GM18909 (cell line): ENCODE measurements around the gene LPAR1.

Experiments used
- ATAC-seq: cut with Tn5 transposase; IDR thresholded peaks from one replicate; pipeline ENCODE4 v1.9.1; 2021; ENCODE audit warnings: mild to moderate bottlenecking; ENCODE audit not compliant: unreplicated experiment, poor library complexity

LPAR1 gene

DNA sequence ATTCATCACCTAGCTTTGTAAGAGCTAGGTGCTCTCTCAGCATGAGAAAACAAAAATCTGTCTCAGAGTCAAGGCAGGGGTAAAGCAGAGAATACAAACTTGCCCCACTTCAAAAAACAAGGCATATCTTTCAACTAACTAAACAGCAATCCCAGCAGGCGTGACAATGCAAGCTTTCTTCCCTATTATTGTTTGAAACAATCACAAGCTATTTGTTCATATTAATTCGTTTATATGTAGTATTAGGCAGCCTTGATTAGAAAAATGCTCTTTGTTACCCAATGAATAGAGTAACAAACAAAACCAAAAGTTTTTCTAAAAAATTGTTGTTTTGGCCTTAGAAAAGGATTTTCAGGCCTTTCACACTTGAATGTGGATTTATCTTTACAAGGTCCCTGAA is 71.1 kb downstream of the LPAR1 start:
- ATAC-seq: no peak

DNA sequence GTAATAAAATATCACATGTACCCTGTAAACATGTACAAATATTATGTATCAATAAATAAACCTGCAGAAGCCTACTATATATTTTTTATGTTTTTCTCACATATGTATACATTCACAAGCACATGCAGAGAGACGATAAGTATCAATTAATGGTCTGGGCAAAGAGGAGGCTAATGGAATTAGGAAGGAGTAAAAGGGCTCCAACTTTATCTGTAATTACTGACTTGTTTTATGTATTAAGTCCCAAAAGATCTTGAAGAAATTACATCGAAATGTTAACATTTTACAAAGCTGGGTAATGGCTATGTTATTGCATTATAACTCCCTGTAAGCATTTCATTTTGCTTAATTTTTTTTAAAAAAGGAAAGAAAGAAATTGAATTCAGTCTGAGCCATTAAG is 78.0 kb downstream of the LPAR1 start:
- no peak for ATAC-seq

DNA sequence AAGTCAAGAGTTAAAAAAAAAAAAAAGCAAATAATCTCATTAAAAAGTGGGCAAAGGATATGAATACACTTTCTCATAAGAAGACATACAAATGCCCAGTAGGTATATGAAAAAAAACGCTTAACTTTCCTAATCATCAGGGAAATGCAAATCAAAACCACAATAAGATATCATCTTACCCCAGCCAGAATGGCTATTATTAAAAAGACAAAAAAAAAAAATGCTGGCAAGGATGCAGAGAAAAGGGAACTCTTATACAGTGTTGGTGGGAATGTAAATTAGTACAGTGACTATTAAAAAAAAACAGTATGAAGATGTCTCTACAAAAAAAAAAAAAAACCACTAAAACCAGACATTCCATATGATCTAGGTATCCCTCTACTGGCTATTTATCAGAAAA is 79.4 kb downstream of the LPAR1 start:
- no peak for ATAC-seq

DNA sequence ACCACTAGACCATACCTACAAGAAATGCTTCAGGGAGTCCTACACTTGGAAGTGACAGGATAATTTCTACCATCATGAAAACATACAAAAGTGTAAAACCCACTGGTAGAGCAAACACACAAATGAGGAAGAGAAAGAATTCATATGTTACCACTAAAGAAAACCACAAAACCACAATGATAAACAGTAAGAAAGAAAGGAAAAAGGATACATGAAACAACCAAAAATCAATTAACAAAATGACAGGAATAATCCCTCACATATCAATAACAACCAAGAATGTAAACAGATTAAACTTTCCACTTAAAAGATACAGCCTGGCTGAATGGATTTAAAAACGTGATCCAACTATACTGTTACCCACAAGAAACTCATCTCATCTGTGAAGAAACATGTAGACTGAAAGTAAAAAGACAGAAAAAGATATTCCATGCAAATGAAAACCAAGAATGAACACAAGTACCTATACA is 83.4 kb downstream of the LPAR1 start:
- ATAC-seq: peak; percentile 44

DNA sequence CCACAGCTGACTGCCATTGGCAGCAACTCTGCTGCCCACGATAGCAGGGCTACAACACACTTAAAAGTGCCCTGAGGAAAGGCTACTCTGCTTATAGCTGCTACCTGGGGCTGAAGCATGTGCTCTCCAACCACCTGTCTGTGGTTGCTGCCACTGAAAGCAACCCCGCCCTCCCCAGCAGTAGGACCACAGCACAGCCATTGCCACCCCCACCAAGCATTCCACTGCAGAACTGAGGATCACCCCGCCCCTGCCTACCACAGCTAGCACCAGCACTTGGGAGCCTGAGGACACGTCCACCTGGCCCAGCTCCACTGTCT is 85.8 kb downstream of the LPAR1 start:
- no peak for ATAC-seq

DNA sequence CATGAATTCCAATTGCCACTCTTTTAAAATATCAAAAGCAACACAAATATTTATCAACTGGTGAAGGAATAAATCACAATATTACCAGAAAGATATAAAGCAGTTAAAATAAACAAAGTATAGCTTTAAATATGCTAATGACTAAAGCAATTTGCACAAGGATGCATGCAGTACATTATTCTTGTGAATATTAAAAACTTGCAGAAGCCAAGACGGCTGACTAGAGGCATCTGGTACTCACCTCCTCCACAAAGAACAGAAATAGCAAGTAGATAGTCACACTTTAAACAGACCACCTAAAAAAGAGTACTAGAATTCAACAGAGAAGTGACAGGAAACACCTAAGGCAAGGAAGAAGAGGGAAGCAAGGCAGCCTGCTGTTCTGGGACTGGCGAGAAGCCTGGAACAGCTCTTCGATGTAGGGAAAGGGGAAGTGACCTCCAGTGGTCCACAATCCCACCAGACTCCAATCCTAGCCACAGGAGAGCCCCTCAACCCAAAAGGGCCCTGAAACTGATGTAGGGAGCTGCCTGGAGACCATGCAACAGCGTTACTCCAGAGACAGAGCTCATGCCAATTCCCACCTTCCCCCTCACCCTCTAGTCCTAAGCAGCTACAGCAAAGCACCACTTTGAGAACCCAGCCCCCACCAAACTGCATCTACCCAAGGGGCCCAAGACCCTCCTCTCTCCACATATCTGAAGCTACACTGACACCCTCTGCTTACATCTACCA is 86.3 kb downstream of the LPAR1 start:
- no peak for ATAC-seq

DNA sequence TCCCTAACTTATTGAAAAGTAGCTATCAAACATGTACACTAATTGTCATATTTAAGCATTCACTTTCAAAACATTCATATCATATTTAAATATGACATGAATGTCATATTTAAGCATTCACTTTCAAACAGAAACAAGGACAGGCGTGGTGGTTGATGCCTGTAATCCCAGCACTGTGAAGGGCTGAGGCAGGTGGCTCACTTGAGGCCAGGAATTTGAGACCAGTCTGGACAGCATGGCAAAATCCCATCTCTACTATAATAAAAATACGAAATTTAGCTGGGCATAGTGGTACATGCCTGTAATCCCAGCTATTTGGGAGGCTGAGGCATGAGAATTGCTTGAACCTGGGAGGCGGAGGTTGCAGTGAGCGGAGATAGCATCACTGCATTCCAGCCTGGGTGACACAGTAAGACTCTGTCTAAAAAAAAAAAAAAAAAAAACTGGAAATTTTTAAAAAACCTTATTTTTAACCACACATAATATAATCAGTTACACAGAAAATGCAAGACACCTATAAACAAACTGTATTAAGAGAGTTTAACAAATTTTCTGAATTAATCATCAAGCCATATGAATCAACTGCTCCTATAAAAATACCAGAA is 88.1 kb downstream of the LPAR1 start:
- no peak for ATAC-seq

DNA sequence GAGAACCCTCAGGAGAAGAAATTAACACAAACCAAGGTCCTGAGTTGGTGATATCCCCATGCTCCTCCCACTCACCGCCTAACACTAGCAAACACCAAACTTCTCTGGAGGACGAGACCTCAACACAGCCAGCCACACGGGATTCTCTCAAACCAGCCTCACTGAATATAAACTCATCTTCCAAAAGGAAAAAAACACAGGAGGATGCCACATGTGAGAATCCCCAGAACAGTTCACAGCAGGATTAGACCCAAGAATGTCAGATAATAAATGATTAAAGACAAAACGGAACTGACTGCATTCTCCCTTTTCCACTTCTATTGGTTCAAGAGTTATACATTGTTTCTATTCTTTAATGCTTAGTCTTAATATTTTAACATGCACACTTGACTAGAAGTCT is 89.2 kb downstream of the LPAR1 start:
- no peak for ATAC-seq

DNA sequence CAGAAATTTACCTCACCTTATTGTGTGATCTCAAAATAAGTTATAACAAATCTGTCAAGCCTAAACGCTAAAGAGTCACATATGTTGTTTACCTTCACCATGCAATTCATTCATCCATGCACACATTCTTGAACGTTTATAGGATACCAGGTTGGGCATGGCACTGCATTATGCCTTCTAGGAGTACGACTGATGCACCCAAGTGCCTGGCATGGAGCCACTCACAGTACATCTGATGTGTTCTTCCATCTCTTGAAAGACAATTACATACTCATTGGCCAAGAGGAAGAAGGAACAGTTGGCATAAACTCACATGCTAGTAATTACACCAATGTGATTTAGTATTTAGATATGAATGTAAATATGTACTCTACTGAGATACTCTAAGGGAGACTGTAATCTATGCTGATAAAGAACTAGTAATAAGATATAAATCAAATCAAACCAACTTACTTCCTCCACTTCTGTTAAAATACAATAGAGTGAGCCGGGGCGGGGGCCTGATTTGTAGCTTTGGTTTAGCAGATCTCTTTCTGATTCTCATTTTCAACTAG is 90.7 kb downstream of the LPAR1 start:
- no peak for ATAC-seq

DNA sequence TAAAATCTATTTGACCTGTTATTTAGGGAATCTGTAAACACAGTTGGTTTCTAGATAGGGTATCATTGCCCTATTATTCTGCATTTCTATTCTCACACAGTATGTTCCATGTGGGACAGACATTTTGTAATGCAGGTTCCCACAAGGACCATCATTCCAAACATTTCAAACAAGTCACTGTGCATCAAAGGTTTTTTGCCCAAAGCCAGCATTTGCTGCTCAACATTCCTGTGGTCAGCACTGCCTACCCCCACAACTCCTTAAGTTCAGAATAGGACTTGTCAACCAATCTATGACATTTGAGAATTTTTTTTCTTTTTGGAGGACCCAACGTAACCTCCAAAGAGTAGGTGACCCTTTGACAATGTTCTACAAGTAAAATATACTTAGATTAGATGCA is 95.7 kb downstream of the LPAR1 start:
- no peak for ATAC-seq

DNA sequence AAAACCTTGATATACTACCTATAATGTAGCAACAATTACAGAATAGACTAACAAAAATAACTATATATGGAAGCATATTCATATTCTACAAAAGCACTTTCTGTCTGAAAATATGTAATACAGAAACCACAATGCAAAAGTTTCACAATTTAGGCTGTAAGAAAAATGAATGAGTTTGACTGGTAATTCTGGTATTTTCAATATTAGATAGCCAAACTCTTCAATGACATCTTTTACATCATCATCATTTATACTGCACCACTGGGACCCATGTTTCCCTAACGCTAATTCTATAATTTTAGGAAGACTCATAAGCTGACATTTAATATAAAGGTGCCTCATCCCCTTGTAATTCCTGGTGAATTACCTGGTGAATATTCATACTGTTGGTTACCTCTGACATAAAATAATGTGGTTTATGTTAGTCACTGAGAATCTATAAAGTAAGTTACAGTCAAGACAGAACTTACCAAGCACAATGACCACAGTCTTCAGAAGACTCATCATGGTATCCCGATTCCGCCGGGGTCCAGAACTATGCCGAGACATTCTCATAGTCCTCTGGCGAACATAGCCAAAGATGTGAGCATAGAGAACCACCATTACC is 97.2 kb downstream of the LPAR1 start:
- no peak for ATAC-seq

DNA sequence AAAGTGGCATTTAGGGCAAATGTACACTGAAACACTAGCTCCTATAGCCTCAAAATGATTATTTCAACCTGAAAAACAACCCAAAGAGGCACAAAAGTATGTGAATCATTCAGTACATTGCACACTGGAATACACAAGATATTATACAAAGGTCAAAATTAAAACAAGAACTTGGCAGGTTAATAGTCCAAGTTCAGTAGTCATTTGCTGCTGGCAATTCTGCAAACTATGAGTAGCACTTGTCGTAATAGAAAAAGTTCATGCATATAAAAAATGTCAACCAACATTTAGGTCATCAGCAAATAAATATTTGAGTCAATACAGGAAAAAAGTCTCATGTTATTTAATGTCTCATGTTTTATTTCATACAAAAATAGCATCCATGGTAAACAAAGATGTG is 98.7 kb downstream of the LPAR1 start:
- ATAC-seq: no peak

DNA sequence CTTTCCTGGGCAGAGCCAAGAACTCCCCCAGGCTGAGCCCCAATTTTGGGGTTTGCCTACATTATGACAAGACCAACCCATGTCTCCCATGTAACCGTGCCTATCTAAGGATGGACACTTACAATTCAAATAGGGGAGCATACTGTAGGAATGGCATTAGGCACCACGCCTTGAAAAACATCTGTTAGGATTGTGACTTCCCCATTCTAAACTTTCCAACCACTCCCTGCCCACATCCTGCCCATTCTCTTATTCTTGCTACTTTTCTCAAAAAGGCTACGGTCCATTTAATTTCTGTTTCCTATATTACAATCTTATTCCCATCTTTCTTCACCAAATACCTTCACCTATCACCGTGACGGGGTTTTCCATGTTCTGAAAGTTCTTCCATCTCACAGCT is 99.2 kb downstream of the LPAR1 start:
- no peak for ATAC-seq

DNA sequence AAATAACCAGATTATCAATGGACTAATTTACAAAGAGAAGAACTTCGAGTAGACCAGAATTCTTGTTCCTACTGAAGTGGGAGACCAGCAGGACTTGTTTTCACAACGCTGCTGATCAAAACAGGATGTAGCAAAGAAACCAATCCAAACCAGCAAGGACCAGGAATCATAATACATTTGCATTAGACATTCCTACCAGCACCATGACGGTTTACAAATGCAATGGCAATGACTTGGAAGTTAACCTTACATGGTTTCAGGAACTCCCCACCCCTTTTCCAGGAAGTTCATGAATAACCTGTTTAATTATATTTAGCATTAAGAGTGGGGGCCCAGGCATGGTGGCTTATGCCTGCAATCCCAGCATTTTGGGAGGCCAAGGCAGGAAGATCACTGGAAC is 100.0 kb downstream of the LPAR1 start:
- ATAC-seq: no peak

DNA sequence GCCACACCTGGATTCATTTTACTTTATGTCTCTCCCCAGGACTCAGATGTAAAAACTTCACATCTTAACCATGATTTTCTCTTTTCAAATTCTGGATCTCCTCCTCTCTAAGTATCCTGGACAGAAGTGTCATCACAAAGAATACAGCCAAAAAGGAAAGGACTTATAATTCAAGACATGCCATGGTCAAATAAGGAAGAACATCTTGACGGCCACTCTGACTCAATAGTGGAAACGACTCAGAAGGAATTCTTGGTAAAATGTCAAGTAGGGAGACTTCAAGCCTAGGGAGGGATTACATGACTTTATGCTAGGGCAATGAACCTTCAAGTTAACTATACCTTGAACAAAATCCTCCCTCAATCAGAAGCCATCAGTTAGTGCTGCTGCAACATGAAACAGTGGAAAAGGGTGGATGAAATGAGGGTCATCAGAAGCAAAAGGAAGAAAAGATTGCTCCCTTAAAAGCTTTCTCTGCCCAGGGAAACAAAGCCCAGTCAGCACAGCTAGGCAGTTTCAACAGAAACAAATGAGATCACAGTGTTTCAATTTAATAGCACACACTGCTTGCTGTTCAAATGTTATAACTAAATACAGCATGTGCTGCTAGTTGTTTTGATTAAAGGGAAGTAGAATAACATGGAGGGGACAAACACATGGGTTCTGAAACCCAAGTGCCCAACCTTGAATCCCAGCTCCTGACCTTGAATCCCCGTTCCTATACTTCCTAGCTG is 101.4 kb downstream of the LPAR1 start:
- ATAC-seq: no peak

DNA sequence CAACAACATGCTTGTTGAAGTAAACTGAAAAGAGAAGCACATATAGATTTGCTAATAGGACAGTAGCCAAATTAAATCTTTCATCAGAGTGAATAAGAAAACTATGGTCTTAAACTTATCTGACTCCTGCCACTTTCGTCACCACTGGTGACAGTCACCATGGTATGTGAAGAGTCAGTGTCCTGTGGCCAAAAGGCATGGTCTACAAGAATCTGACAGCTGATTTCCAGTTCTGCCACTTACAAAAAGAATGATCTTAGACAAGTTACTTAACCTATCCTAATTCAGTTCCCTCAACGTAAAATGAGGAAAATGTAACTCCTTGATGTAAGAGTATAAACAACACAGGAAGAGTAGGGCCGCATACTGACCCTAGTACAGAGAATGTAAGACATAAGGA is 102.0 kb downstream of the LPAR1 start:
- ATAC-seq: no peak

DNA sequence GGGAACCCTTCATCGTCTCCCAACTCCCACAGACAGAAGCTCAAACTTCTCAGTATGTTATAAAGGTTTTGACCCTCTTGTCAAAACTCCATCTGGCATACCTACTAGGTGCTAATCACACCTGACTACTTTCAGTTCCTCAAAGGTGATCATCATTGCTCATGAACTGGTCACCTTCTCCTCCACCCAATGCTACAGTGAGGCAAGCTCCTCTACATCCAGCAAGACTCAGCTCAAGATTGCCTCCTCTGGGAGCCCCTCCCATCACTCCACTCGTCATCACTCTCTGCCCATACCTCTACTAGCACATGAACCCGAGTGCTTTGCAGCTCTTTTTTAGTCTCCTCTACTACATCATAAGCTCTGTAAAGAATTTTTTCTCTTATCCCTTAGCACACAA is 102.4 kb downstream of the LPAR1 start:
- ATAC-seq: no peak

DNA sequence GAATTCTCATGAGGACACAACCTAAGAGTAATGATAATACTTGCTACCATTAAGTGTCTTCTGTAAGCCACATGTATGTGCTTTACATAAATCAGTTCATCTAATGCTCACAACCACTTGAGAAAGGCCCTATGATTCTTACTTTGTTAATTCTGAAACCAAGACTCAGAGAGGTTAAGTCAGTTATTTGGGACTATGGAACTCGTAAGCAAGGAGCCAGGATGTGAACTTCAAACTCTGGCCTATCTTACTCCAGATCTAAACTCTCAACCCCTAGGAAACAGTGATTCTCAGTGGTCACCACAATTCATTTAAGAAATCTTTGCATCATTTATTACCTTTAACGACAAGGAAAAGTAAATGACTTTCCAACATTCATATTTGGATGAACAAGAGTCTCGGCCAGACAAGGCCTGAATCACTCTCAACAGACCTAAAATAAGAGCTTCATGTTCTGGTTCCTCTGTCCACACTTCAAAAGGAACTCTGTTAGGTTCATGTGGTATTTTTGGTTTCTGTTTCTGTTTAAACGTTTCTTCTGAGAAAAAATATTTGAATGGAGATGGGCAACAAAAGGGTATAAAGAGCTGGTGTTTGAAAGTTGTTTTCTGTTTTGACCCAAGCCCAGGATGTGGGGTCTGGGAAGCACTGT is 104.8 kb downstream of the LPAR1 start:
- ATAC-seq: peak; percentile 74

DNA sequence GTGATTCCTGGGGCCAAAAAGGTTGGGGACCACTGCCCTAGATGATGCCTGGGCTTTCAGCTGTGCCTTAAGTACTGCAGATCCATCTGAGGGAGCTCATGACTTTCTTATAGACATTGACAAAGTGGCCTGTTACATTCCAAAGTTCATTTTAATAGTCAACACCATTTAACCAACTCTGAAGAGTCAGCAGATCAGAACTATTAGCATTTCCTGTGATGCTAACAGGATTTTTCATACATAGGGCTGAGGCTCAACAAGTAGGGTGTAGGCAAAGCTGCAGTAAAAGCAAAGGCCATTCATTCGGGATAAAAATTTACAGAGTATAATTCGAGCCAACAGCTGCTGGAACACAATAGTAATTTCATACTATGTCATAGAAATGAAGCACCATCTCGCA is 105.4 kb downstream of the LPAR1 start:
- no peak for ATAC-seq

DNA sequence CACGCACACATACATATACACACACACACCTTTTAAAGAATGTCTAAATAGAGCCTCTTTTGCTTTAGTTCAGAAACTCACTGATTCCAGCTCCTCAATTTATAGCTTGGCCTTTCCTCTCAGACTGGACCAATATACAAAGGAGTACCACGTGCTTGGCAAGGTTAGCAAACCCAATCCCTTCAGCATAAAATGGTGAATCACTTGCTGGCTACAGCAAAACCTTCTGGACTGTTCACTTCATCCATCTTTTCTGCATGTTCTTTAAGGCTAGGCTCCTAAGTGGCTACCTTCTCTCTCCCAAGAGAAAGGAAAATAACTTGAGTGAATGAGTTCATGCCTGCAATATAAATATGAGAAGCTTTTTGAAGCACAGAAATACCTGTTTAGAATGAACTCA is 109.7 kb downstream of the LPAR1 start:
- ATAC-seq: no peak
